A673 (cell line): ENCODE data around the gene BCL2. TPM values are rescaled to one million over a fixed set of nuclear protein-coding genes. Genes with fewer than 3 reads are reported as not detected.

Source experiments
- BruUV-seq: library from RNA; stranded (reverse); fragments of 400-500 nt; replicated peaks from 2 replicates; lab custom pipeline; 2021; lab: Mats Ljungman, UMichigan
- CTCF ChIA-PET: fragments of 300-600 bp; sonication (Branson Sonifier 250); formaldehyde crosslinking; loops from one replicate; lab custom pipeline; 2022; ENCODE audit warnings: antibody characterized with exemption; lab: Charles Lee
- POLR2A ChIA-PET: fragments of 300-600 bp; sonication (Branson Sonifier 250); formaldehyde crosslinking; loops from one replicate; lab custom pipeline; 2022; ENCODE audit warnings: antibody characterized with exemption; ENCODE audit not compliant: low non-redundant PET; lab: Charles Lee
- DNase-seq: peaks from one replicate; pipeline ENCODE4 v3.0.0-alpha.2; 2015; ENCODE audit warnings: low spot score
- H3K27ac ChIP-seq: fragments of 200-600 bp; sonication (generic); 2 replicates; pipeline ENCODE4 v1.5.1; 2016; ENCODE audit warnings: mixed run types, low read depth, mild to moderate bottlenecking, mixed read lengths, antibody characterized with exemption, low read length; ENCODE audit not compliant: poor library complexity, severe bottlenecking
- H3K27me3 ChIP-seq: fragments of 200-600 bp; sonication (generic); replicated peaks from 2 replicates; pipeline ENCODE4 v1.6.1; 2017; ENCODE audit warnings: mixed run types, low read depth, mild to moderate bottlenecking, mixed read lengths, antibody characterized with exemption, low read length; ENCODE audit not compliant: insufficient read depth, poor library complexity
- H3K36me3 ChIP-seq: fragments of 200-600 bp; sonication (generic); 2 replicates; pipeline ENCODE4 v1.6.1; 2016; ENCODE audit warnings: mixed run types, mild to moderate bottlenecking, mixed read lengths, antibody characterized with exemption, low read length; ENCODE audit not compliant: insufficient read depth, poor library complexity, severe bottlenecking
- H3K4me1 ChIP-seq: fragments of 200-600 bp; sonication (generic); 2 replicates; pipeline ENCODE4 v1.6.1; 2017; ENCODE audit warnings: mixed run types, mild to moderate bottlenecking, mixed read lengths, antibody characterized with exemption, low read length; ENCODE audit not compliant: insufficient read depth, poor library complexity, severe bottlenecking
- H3K4me3 ChIP-seq: fragments of 200-600 bp; sonication (generic); 2 replicates; pipeline ENCODE4 v1.5.1; 2016; ENCODE audit warnings: low read depth, mixed run types, mild to moderate bottlenecking, mixed read lengths, low read length; ENCODE audit not compliant: poor library complexity, severe bottlenecking
- H3K9me3 ChIP-seq: fragments of 200-600 bp; sonication (generic); 2 replicates; pipeline ENCODE4 v1.6.1; 2016; ENCODE audit warnings: mixed run types, low read depth, mild to moderate bottlenecking, mixed read lengths, antibody characterized with exemption, low read length; ENCODE audit not compliant: poor library complexity, severe bottlenecking
- EZH2 ChIP-seq: fragments of 200-600 bp; sonication (generic); IDR thresholded peaks from 2 replicates; pipeline ENCODE4 v1.6.1; 2017; ENCODE audit warnings: borderline replicate concordance, low read depth, mild to moderate bottlenecking, mixed read lengths, antibody characterized with exemption, low read length; ENCODE audit not compliant: poor library complexity, severe bottlenecking
- intact Hi-C: fragments of 100-400 bp; cut with micrococcal nuclease; formaldehyde crosslinking; loops from one replicate; pipeline ENCODE4 v1.10.0; 2022; ENCODE audit not compliant: unreplicated experiment
- total RNA-seq: library from RNA; stranded (reverse); gene quantifications from 2 replicates; pipeline ENCODE4 v1.2.3, GENCODE V29; 2021
- TF ChIP-seq, protein P1 (sequence below): fragments of 300-800, 200-600 bp; sonication (generic); conservative IDR thresholded peaks from 2 replicates; pipeline ENCODE4 v1.5.1; 2017; ENCODE audit warnings: low read depth, mild to moderate bottlenecking, antibody characterized with exemption, low read length, moderate library complexity, mixed read lengths

The BCL2 gene
- total RNA-seq, 1 experiment from 2014 or later = 24.9 TPM

- H3K36me3 ChIP-seq = no peaks in the 10 kb centered on the region
- DNase-seq = no peak
- no peaks in the 10 kb centered on the region for H3K27me3 ChIP-seq
- CTCF ChIA-PET = no interaction called here
- TF ChIP-seq EZH2 = no peak
- TF ChIP-seq, protein P1, sequence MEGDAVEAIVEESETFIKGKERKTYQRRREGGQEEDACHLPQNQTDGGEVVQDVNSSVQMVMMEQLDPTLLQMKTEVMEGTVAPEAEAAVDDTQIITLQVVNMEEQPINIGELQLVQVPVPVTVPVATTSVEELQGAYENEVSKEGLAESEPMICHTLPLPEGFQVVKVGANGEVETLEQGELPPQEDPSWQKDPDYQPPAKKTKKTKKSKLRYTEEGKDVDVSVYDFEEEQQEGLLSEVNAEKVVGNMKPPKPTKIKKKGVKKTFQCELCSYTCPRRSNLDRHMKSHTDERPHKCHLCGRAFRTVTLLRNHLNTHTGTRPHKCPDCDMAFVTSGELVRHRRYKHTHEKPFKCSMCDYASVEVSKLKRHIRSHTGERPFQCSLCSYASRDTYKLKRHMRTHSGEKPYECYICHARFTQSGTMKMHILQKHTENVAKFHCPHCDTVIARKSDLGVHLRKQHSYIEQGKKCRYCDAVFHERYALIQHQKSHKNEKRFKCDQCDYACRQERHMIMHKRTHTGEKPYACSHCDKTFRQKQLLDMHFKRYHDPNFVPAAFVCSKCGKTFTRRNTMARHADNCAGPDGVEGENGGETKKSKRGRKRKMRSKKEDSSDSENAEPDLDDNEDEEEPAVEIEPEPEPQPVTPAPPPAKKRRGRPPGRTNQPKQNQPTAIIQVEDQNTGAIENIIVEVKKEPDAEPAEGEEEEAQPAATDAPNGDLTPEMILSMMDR = no peak
- no TSS peak for BruUV-seq
- no peaks in the 10 kb centered on the region for H3K9me3 ChIP-seq
- intact Hi-C loops = no loop called here
- H3K4me3 ChIP-seq = no peak overlapping the region
- POLR2A ChIA-PET = no interaction called here
- H3K27ac ChIP-seq = no peak overlapping the region
- H3K4me1 ChIP-seq = no peaks in the 10 kb centered on the region
Observed at GRCh38 chr18:63085611-63086010, 234.0 kb downstream of the BCL2 start.

- TF ChIP-seq, protein P1 = no peak
- TF ChIP-seq EZH2 = no peak
- DNase-seq = no peak
- ChIA-PET CTCF (no interaction called here), POLR2A (interaction anchor here (0.7 kb wide), 1 partner anchor 283 kb away, joined by 3 read pairs; no protein-coding TSS in a partner anchor)
- Histone ChIP-seq H3K9me3 (no peaks in the 10 kb centered on the region), H3K4me1 (no peaks in the 10 kb centered on the region), H3K4me3 (no peak overlapping the region), H3K27me3 (no peaks in the 10 kb centered on the region), H3K36me3 (no peaks in the 10 kb centered on the region), H3K27ac (no peak overlapping the region)
- intact Hi-C loops = no loop called here
- no TSS peak for BruUV-seq
Observed at GRCh38 chr18:63084219-63084618, 235.3 kb downstream of the BCL2 start.

- Histone ChIP-seq H3K4me1 (no peaks in the 10 kb centered on the region), H3K4me3 (no peak overlapping the region), H3K27me3 (no peaks in the 10 kb centered on the region), H3K36me3 (no peaks in the 10 kb centered on the region), H3K9me3 (no peaks in the 10 kb centered on the region), H3K27ac (no peak overlapping the region)
- intact Hi-C loops = no loop called here
- CTCF ChIA-PET = no interaction called here
- no TSS peak for BruUV-seq
- POLR2A ChIA-PET = no interaction called here
- DNase-seq = no peak
- TF ChIP-seq, protein P1 = no peak
- no peak for TF ChIP-seq EZH2
Observed at GRCh38 chr18:63083555-63083954, 236.0 kb downstream of the BCL2 start.
